Measurements from ENCODE around the gene AP2A1.

AP2A1 gene

GRCh38 chr19:49849433-49850220, 82.8 kb downstream of the AP2A1 start:
- Histone ChIP-seq H3K4ac (ENCODE audit: low read depth, low read length) (no peak overlapping the region), H3K27ac (ENCODE audit: low read depth, low read length) (no peak overlapping the region), H4K5ac (ENCODE audit: low read length) (no peak overlapping the region), H2AK5ac (ENCODE audit: low read length) (no peak overlapping the region), H3K79me1 (ENCODE audit: low read length) (peaks cover 23% of the 10 kb centered on the region), H3K27me3 (ENCODE audit: insufficient read depth, low read length, poor library complexity) (no peaks in the 10 kb centered on the region), H3K4me3 (ENCODE audit: low read length) (peak overlapping the region; percentile 61), H3K18ac (ENCODE audit: low read length) (no peak overlapping the region), H2BK120ac (ENCODE audit: low read depth, low read length) (no peak overlapping the region), H3K56ac (ENCODE audit: low read length) (peak overlapping the region; percentile 88), H2BK5ac (ENCODE audit: low read length) (no peak overlapping the region), H3K79me2 (ENCODE audit: control insufficient read depth, insufficient read depth, low read length) (peaks cover 23% of the 10 kb centered on the region), H3K36me3 (ENCODE audit: control insufficient read depth, insufficient read depth, low read length) (peaks cover 5% of the 10 kb centered on the region), H3K4me1 (ENCODE audit: control insufficient read depth, low read depth, low read length) (peaks cover 8% of the 10 kb centered on the region), H3K9ac (ENCODE audit: low read length) (peak overlapping the region; percentile 78), H4K8ac (ENCODE audit: low read depth, low read length) (no peak overlapping the region), H3K23ac (ENCODE audit: low read length) (no peak overlapping the region), H3K4me2 (ENCODE audit: low read length) (peak overlapping the region; percentile 81), H2BK15ac (replicated peaks; ENCODE audit: low read depth) (no peak overlapping the region)
- no CpG with 5 or more reads among the region's 15 CpGs for WGBS (ENCODE audit: extremely low coverage, insufficient coverage, low lambda C conversion rate)
- no peak for DNase-seq

- Histone ChIP-seq H3K23ac (ENCODE audit: low read length) (no peak overlapping the region), H2BK15ac (replicated peaks; ENCODE audit: low read depth) (no peak overlapping the region), H3K79me2 (ENCODE audit: control insufficient read depth, insufficient read depth, low read length) (peaks cover 23% of the 10 kb centered on the region), H3K4me1 (ENCODE audit: control insufficient read depth, low read depth, low read length) (peaks cover 8% of the 10 kb centered on the region), H3K79me1 (ENCODE audit: low read length) (peaks cover 24% of the 10 kb centered on the region), H4K5ac (ENCODE audit: low read length) (no peak overlapping the region), H3K27me3 (ENCODE audit: insufficient read depth, low read length, poor library complexity) (no peaks in the 10 kb centered on the region), H3K36me3 (ENCODE audit: control insufficient read depth, insufficient read depth, low read length) (peaks cover 5% of the 10 kb centered on the region), H3K4ac (ENCODE audit: low read depth, low read length) (no peak overlapping the region), H3K9ac (ENCODE audit: low read length) (peak overlapping the region; percentile 78), H2BK5ac (ENCODE audit: low read length) (no peak overlapping the region), H2AK5ac (ENCODE audit: low read length) (no peak overlapping the region), H3K56ac (ENCODE audit: low read length) (peak overlapping the region; percentile 88), H3K4me2 (ENCODE audit: low read length) (peak overlapping the region; percentile 81), H3K4me3 (ENCODE audit: low read length) (peak overlapping the region; percentile 61), H4K8ac (ENCODE audit: low read depth, low read length) (no peak overlapping the region), H2BK120ac (ENCODE audit: low read depth, low read length) (no peak overlapping the region), H3K18ac (ENCODE audit: low read length) (no peak overlapping the region), H3K27ac (ENCODE audit: low read depth, low read length) (no peak overlapping the region)
- WGBS (ENCODE audit: extremely low coverage, insufficient coverage, low lambda C conversion rate): no CpG with 5 or more reads among the region's 12 CpGs
- DNase-seq: no peak
These were observed 83.4 kb downstream of the AP2A1 start for GRCh38 chr19:49850221-49850486.

- Histone ChIP-seq H3K4me2 (ENCODE audit: low read length) (peak within 1 kb of the TSS; percentile 91), H3K79me2 (ENCODE audit: control insufficient read depth, insufficient read depth, low read length) (peaks cover 23% of the 10 kb centered on the region), H3K9ac (ENCODE audit: low read length) (peak within 1 kb of the TSS; percentile 94), H3K4me3 (ENCODE audit: low read length) (peak within 1 kb of the TSS; percentile 90), H2AK5ac (ENCODE audit: low read length) (no peak within 1 kb of the TSS), H3K27ac (ENCODE audit: low read depth, low read length) (peak within 1 kb of the TSS; percentile 99), H3K4me1 (ENCODE audit: control insufficient read depth, low read depth, low read length) (peaks cover 8% of the 10 kb centered on the region), H3K56ac (ENCODE audit: low read length) (peak within 1 kb of the TSS; percentile 97), H2BK15ac (replicated peaks; ENCODE audit: low read depth) (no peak within 1 kb of the TSS), H3K4ac (ENCODE audit: low read depth, low read length) (peak within 1 kb of the TSS; percentile 99), H3K18ac (ENCODE audit: low read length) (peak within 1 kb of the TSS; percentile 100), H4K5ac (ENCODE audit: low read length) (no peak within 1 kb of the TSS), H3K36me3 (ENCODE audit: control insufficient read depth, insufficient read depth, low read length) (peaks cover 5% of the 10 kb centered on the region), H2BK120ac (ENCODE audit: low read depth, low read length) (peak within 1 kb of the TSS; percentile 90), H3K79me1 (ENCODE audit: low read length) (peaks cover 27% of the 10 kb centered on the region), H4K8ac (ENCODE audit: low read depth, low read length) (peak within 1 kb of the TSS; percentile 77), H3K23ac (ENCODE audit: low read length) (peak within 1 kb of the TSS; percentile 98), H2BK5ac (ENCODE audit: low read length) (peak within 1 kb of the TSS; percentile 78), H3K27me3 (ENCODE audit: insufficient read depth, low read length, poor library complexity) (no peaks in the 10 kb centered on the region)
- no CpG with 5 or more reads among the region's 98 CpGs for WGBS (ENCODE audit: extremely low coverage, insufficient coverage, low lambda C conversion rate)
- DNase-seq: peak; percentile 96
These were observed 83.9 kb downstream of the AP2A1 start, which contains the start of gene PTOV1 for GRCh38 chr19:49850487-49851342. Gene PTOV1, plus strand, starts transcription at chr19:49851159.

- peaks cover 23% of the 10 kb centered on the region for H3K79me2 ChIP-seq (ENCODE audit: control insufficient read depth, insufficient read depth, low read length)
- H3K4me3 ChIP-seq (ENCODE audit: low read length): peak overlapping the region; percentile 90
- peak overlapping the region; percentile 77 for H4K8ac ChIP-seq (ENCODE audit: low read depth, low read length)
- peak overlapping the region; percentile 94 for H3K9ac ChIP-seq (ENCODE audit: low read length)
- no peak overlapping the region for H4K5ac ChIP-seq (ENCODE audit: low read length)
- H3K18ac ChIP-seq (ENCODE audit: low read length): peak overlapping the region; percentile 100
- H3K79me1 ChIP-seq (ENCODE audit: low read length): peaks cover 27% of the 10 kb centered on the region
- H3K27ac ChIP-seq (ENCODE audit: low read depth, low read length): peak overlapping the region; percentile 99
- peak overlapping the region; percentile 99 for H3K4ac ChIP-seq (ENCODE audit: low read depth, low read length)
- peak overlapping the region; percentile 91 for H3K4me2 ChIP-seq (ENCODE audit: low read length)
- no CpG with 5 or more reads among the region's 78 CpGs for WGBS (ENCODE audit: extremely low coverage, insufficient coverage, low lambda C conversion rate)
- no peak overlapping the region for H2BK5ac ChIP-seq (ENCODE audit: low read length)
- H3K56ac ChIP-seq (ENCODE audit: low read length): peak overlapping the region; percentile 97
- no peak overlapping the region for H2BK15ac ChIP-seq (replicated peaks; ENCODE audit: low read depth)
- H3K27me3 ChIP-seq (ENCODE audit: insufficient read depth, low read length, poor library complexity): no peaks in the 10 kb centered on the region
- peaks cover 8% of the 10 kb centered on the region for H3K4me1 ChIP-seq (ENCODE audit: control insufficient read depth, low read depth, low read length)
- peak; percentile 75 for DNase-seq
- H3K23ac ChIP-seq (ENCODE audit: low read length): peak overlapping the region; percentile 98
- peak overlapping the region; percentile 90 for H2BK120ac ChIP-seq (ENCODE audit: low read depth, low read length)
- no peak overlapping the region for H2AK5ac ChIP-seq (ENCODE audit: low read length)
- peaks cover 5% of the 10 kb centered on the region for H3K36me3 ChIP-seq (ENCODE audit: control insufficient read depth, insufficient read depth, low read length)
These were observed 84.9 kb downstream of the AP2A1 start for GRCh38 chr19:49851456-49852259.

GRCh38 chr19:49852631-49853126, 85.9 kb downstream of the AP2A1 start:
- H3K79me2 ChIP-seq (ENCODE audit: control insufficient read depth, insufficient read depth, low read length): peaks cover 23% of the 10 kb centered on the region
- no peak overlapping the region for H2BK5ac ChIP-seq (ENCODE audit: low read length)
- peak overlapping the region; percentile 94 for H3K9ac ChIP-seq (ENCODE audit: low read length)
- H3K23ac ChIP-seq (ENCODE audit: low read length): peak overlapping the region; percentile 66
- no peak overlapping the region for H3K18ac ChIP-seq (ENCODE audit: low read length)
- H4K8ac ChIP-seq (ENCODE audit: low read depth, low read length): no peak overlapping the region
- H2BK120ac ChIP-seq (ENCODE audit: low read depth, low read length): no peak overlapping the region
- no peak for DNase-seq
- peak overlapping the region; percentile 91 for H3K4me2 ChIP-seq (ENCODE audit: low read length)
- peaks cover 8% of the 10 kb centered on the region for H3K4me1 ChIP-seq (ENCODE audit: control insufficient read depth, low read depth, low read length)
- H3K4me3 ChIP-seq (ENCODE audit: low read length): no peak overlapping the region
- no peak overlapping the region for H2AK5ac ChIP-seq (ENCODE audit: low read length)
- no peak overlapping the region for H4K5ac ChIP-seq (ENCODE audit: low read length)
- peaks cover 5% of the 10 kb centered on the region for H3K36me3 ChIP-seq (ENCODE audit: control insufficient read depth, insufficient read depth, low read length)
- H3K27ac ChIP-seq (ENCODE audit: low read depth, low read length): no peak overlapping the region
- H3K79me1 ChIP-seq (ENCODE audit: low read length): peaks cover 27% of the 10 kb centered on the region
- WGBS (ENCODE audit: extremely low coverage, insufficient coverage, low lambda C conversion rate): no CpG with 5 or more reads among the region's 14 CpGs
- H3K56ac ChIP-seq (ENCODE audit: low read length): peak overlapping the region; percentile 91
- H3K4ac ChIP-seq (ENCODE audit: low read depth, low read length): no peak overlapping the region
- no peak overlapping the region for H2BK15ac ChIP-seq (replicated peaks; ENCODE audit: low read depth)
- H3K27me3 ChIP-seq (ENCODE audit: insufficient read depth, low read length, poor library complexity): no peaks in the 10 kb centered on the region
